SK-N-SH treated with all-trans-retinoic acid at 6 μM for 48 hours (cell line): ENCODE data around the gene STK33.

Experiments
- ATAC-seq: fragments of 200-7000 bp; cut with Tn5 transposase; 3 replicates; pipeline ENCODE4 v1.9.1; 2020; ENCODE audit warnings: mild to moderate bottlenecking, moderate library complexity
- ARNTL ChIP-seq: fragments of 450-650 bp; formaldehyde crosslinking; IDR thresholded peaks from 2 replicates; pipeline ENCODE4 v1.5.0; 2020; ENCODE audit warnings: low read depth, mild to moderate bottlenecking, moderate library complexity, borderline replicate concordance
- CSDC2 ChIP-seq: fragments of 250-450 bp; sonication (Bioruptor Pico); IDR thresholded peaks from 2 replicates; pipeline ENCODE4 v1.5.0; 2020; ENCODE audit warnings: mild to moderate bottlenecking, moderate library complexity
- CSRNP3 ChIP-seq: fragments of 250-450 bp; sonication (Bioruptor Pico); IDR thresholded peaks from 2 replicates; pipeline ENCODE4 v1.5.1; 2021; ENCODE audit warnings: mild to moderate bottlenecking, moderate library complexity
- ESRRG ChIP-seq: fragments of 250-450 bp; sonication (Bioruptor Pico); IDR thresholded peaks from 2 replicates; pipeline ENCODE4 v1.6.1; 2021; ENCODE audit warnings: mild to moderate bottlenecking
- GLIS3 ChIP-seq: fragments of 250-450 bp; sonication (Bioruptor Pico); IDR thresholded peaks from 2 replicates; pipeline ENCODE4 v1.5.0; 2020; ENCODE audit warnings: mild to moderate bottlenecking, moderate library complexity
- ISL1 ChIP-seq: fragments of 250-450 bp; sonication (Bioruptor Pico); IDR thresholded peaks from 2 replicates; pipeline ENCODE4 v2.1.2; 2022; ENCODE audit warnings: mild to moderate bottlenecking, moderate library complexity
- OSR1 ChIP-seq: fragments of 250-450 bp; sonication (Bioruptor Pico); IDR thresholded peaks from 2 replicates; pipeline ENCODE4 v1.8.0; 2022; ENCODE audit warnings: moderate library complexity, mild to moderate bottlenecking, inconsistent platforms
- POU6F1 ChIP-seq: fragments of 250-450 bp; sonication (Bioruptor Pico); IDR thresholded peaks from 2 replicates; pipeline ENCODE4 v1.8.0; 2021; ENCODE audit warnings: low read depth, mild to moderate bottlenecking, moderate library complexity, borderline replicate concordance
- PPARA ChIP-seq: fragments of 250-450 bp; sonication (Bioruptor Pico); IDR thresholded peaks from 2 replicates; pipeline ENCODE4 v1.5.0; 2020; ENCODE audit warnings: mild to moderate bottlenecking, borderline replicate concordance
- RARB ChIP-seq: fragments of 250-450 bp; sonication (Bioruptor Pico); IDR thresholded peaks from 2 replicates; pipeline ENCODE4 v1.8.0; 2021; ENCODE audit warnings: mild to moderate bottlenecking, moderate library complexity
- SNAI2 ChIP-seq: fragments of 250-450 bp; sonication (Bioruptor Pico); IDR thresholded peaks from 2 replicates; pipeline ENCODE4 v1.5.0; 2020; ENCODE audit warnings: mild to moderate bottlenecking, moderate library complexity
- TCF4 ChIP-seq: fragments of 250-450 bp; sonication (Bioruptor Pico); IDR thresholded peaks from 2 replicates; pipeline ENCODE4 v1.8.0; 2021; ENCODE audit warnings: mild to moderate bottlenecking, moderate library complexity, borderline replicate concordance
- TOX ChIP-seq: fragments of 250-450 bp; sonication (Bioruptor Pico); IDR thresholded peaks from 2 replicates; pipeline ENCODE4 v1.8.0; 2021; ENCODE audit warnings: mild to moderate bottlenecking, moderate library complexity, borderline replicate concordance
- ZC3H10 ChIP-seq: fragments of 250-450 bp; sonication (Bioruptor Pico); IDR thresholded peaks from 2 replicates; pipeline ENCODE4 v1.5.1; 2021; ENCODE audit warnings: mild to moderate bottlenecking, moderate library complexity
- ZFP3 ChIP-seq: fragments of 250-450 bp; sonication (Bioruptor Pico); IDR thresholded peaks from 2 replicates; pipeline ENCODE4 v1.5.0; 2020; ENCODE audit warnings: mild to moderate bottlenecking, moderate library complexity
- ZNF565 ChIP-seq: fragments of 450-650 bp; formaldehyde crosslinking; conservative IDR thresholded peaks from 2 replicates; pipeline ENCODE4 v1.5.0; 2020; ENCODE audit warnings: low read depth, mild to moderate bottlenecking, moderate library complexity
- ZNF8 ChIP-seq: fragments of 450-650 bp; formaldehyde crosslinking; IDR thresholded peaks from 2 replicates; pipeline ENCODE4 v1.5.0; 2020; ENCODE audit warnings: mild to moderate bottlenecking, moderate library complexity
- TF ChIP-seq, protein P1 (sequence below): fragments of 250-450 bp; sonication (Bioruptor Pico); IDR thresholded peaks from 2 replicates; pipeline ENCODE4 v1.8.0; 2020; ENCODE audit warnings: mild to moderate bottlenecking, moderate library complexity, borderline replicate concordance
- TF ChIP-seq, protein P2 (sequence below): fragments of 250-450 bp; sonication (Bioruptor Pico); IDR thresholded peaks from 2 replicates; pipeline ENCODE4 v1.5.0; 2020; ENCODE audit warnings: mild to moderate bottlenecking, moderate library complexity

Gene STK33

GRCh38 chr11:8386134-8386864 lies 207.7 kb downstream of the STK33 start (continued):
- TF ChIP-seq, protein P1, sequence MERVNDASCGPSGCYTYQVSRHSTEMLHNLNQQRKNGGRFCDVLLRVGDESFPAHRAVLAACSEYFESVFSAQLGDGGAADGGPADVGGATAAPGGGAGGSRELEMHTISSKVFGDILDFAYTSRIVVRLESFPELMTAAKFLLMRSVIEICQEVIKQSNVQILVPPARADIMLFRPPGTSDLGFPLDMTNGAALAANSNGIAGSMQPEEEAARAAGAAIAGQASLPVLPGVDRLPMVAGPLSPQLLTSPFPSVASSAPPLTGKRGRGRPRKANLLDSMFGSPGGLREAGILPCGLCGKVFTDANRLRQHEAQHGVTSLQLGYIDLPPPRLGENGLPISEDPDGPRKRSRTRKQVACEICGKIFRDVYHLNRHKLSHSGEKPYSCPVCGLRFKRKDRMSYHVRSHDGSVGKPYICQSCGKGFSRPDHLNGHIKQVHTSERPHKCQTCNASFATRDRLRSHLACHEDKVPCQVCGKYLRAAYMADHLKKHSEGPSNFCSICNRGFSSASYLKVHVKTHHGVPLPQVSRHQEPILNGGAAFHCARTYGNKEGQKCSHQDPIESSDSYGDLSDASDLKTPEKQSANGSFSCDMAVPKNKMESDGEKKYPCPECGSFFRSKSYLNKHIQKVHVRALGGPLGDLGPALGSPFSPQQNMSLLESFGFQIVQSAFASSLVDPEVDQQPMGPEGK, result no peak
- TF ChIP-seq SNAI2 (CRISPR knock-in tag) (no peak), POU6F1 (CRISPR knock-in tag) (no peak), PPARA (CRISPR knock-in tag) (no peak)

GRCh38 chr11:8384199-8384821 lies 209.7 kb downstream of the STK33 start:
- ATAC-seq, result no peak
- TF ChIP-seq TCF4 (CRISPR knock-in tag), result no peak
- no peak for TF ChIP-seq CSRNP3 (CRISPR knock-in tag)
- TF ChIP-seq POU6F1 (CRISPR knock-in tag), result no peak
- no peak for TF ChIP-seq ZNF565 (CRISPR knock-in tag)
- TF ChIP-seq RARB (CRISPR knock-in tag), result no peak
- no peak for TF ChIP-seq GLIS3 (CRISPR knock-in tag)

- no peak for ATAC-seq
- TF ChIP-seq ISL1 (no peak), ZC3H10 (CRISPR knock-in tag) (no peak), ZNF8 (no peak), SNAI2 (CRISPR knock-in tag) (no peak), ESRRG (no peak)
- TF ChIP-seq, protein P1, result no peak
These were observed 210.4 kb downstream of the STK33 start for GRCh38 chr11:8383627-8384026.

GRCh38 chr11:8383227-8383626 lies 210.8 kb downstream of the STK33 start:
- ATAC-seq, result no peak; the same call in 2 of the 3 replicates
- TF ChIP-seq, protein P2, sequence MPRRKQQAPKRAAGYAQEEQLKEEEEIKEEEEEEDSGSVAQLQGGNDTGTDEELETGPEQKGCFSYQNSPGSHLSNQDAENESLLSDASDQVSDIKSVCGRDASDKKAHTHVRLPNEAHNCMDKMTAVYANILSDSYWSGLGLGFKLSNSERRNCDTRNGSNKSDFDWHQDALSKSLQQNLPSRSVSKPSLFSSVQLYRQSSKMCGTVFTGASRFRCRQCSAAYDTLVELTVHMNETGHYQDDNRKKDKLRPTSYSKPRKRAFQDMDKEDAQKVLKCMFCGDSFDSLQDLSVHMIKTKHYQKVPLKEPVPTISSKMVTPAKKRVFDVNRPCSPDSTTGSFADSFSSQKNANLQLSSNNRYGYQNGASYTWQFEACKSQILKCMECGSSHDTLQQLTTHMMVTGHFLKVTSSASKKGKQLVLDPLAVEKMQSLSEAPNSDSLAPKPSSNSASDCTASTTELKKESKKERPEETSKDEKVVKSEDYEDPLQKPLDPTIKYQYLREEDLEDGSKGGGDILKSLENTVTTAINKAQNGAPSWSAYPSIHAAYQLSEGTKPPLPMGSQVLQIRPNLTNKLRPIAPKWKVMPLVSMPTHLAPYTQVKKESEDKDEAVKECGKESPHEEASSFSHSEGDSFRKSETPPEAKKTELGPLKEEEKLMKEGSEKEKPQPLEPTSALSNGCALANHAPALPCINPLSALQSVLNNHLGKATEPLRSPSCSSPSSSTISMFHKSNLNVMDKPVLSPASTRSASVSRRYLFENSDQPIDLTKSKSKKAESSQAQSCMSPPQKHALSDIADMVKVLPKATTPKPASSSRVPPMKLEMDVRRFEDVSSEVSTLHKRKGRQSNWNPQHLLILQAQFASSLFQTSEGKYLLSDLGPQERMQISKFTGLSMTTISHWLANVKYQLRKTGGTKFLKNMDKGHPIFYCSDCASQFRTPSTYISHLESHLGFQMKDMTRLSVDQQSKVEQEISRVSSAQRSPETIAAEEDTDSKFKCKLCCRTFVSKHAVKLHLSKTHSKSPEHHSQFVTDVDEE, result no peak
- no peak for TF ChIP-seq ZFP3
- TF ChIP-seq CSDC2, result no peak
- no peak for TF ChIP-seq POU6F1 (CRISPR knock-in tag)
- TF ChIP-seq PPARA (CRISPR knock-in tag), result no peak
- no peak for TF ChIP-seq TOX (CRISPR knock-in tag)
- TF ChIP-seq ZNF565 (CRISPR knock-in tag), result no peak
- TF ChIP-seq OSR1 (CRISPR knock-in tag), result no peak
- no peak for TF ChIP-seq ISL1
- no peak for TF ChIP-seq ZC3H10 (CRISPR knock-in tag)
- TF ChIP-seq ARNTL, result no peak
- no peak for TF ChIP-seq GLIS3 (CRISPR knock-in tag)
- TF ChIP-seq, protein P1, result no peak
